Right ventricle myocardium superior (tissue), 1 donor: ENCODE data around the gene ESPN. TPM values are rescaled to one million over a fixed set of nuclear protein-coding genes. Genes with fewer than 3 reads are reported as not detected.
"Not testable (repeated sequence)": the region's sequence is repeated elsewhere in the genome, so short reads cannot be mapped to it uniquely, and the experiment has no call there.

Experiments
- ATAC-seq: fragments of 200-7000 bp; cut with Tn5 transposase; one replicate; pipeline ENCODE4 v1.9.1; 2020; ENCODE audit warnings: mild to moderate bottlenecking; ENCODE audit not compliant: poor library complexity
- DNase-seq: peaks from one replicate; pipeline ENCODE4 v3.0.0-alpha.2; 2020
- intact Hi-C: fragments of 100-400 bp; cut with DNase I; formaldehyde crosslinking; loops from one replicate; pipeline ENCODE4 v1.11.2; 2022
- total RNA-seq: library from RNA; stranded (reverse); fragmentation: NEBNext Ultra II Directional; extraction: Animal tissue kit (Norgen Biotek cat#: 25700); gene quantifications from one replicate; pipeline ENCODE4 v1.2.1, GENCODE V29; 2021
- donor health status: DM: no; HTN: yes; CAD: no; lungs with severe emphysema.

The ESPN gene
- total RNA-seq, 1 donor from 2014 or later, result 0.56 TPM

DNA sequence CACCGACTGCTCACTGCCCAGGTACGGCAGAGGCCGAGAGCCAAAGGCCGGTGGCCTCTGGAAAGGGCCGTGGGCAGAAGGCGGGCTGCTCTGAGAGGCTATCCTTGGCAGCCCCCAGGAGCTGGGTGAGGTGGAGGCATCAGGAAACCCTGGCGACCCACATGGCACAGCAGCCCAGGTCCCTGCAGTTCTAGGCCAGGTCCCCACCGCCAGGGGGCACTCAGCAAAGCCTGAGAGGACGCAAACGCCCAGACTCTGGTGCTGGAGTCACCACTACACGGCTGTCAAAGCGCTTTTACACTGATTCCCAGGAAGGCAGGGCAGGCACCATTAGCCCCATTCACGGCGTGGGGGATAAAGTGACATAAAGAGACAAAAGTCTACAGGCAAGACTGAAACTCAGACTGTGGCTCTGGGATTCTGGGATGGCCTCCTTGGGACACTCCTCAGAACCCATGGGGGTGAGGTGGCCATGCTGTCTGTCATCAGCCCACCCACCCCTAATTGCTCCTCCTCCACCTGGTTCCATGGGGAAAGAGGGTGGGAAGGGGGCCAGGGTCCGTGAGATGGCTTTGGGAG is 61.9 kb downstream of the ESPN start:
- ATAC-seq, result peak; percentile 74
- intact Hi-C loops, result loop anchor here (5.0 kb wide), 2 partner anchors 36 to 161 kb away; no protein-coding TSS in a partner anchor
- DNase-seq, result peak; percentile 92

DNA sequence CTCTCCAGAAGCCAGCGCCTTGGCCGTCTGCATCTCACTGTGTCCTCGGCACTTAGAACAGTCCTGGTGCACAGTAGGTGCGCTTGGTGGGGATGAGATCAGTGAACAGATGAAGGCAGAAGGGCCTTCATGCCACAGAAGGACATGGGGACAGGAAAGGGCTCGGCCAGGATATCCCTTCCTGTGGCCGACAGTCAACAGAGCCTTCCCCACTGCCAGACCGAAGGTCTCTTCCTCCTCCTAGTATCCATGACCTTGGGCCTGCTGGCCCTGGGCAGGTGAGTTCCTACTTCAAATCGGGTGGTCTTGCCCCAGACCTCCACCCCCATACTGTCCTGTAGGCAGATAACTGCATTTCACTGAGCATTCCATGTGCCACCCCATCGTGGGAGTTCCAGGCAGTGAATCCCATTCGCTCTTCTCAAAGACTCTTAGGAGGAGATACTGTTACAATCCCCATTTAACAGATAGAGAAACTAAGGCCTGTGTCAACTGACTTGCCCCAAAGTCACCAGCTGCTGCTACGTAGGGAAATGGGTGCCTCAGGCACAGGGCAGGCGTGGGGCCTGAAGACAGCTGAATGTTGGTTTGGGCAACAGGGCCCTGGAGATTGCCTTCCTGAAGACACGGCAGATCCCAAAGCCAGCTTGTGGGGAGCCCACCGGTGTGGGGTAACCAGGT is 63.4 kb downstream of the ESPN start:
- intact Hi-C loops, result loop anchor here (5.0 kb wide), 2 partner anchors 34 to 159 kb away; no protein-coding TSS in a partner anchor
- no peak for DNase-seq
- no peak for ATAC-seq

DNA sequence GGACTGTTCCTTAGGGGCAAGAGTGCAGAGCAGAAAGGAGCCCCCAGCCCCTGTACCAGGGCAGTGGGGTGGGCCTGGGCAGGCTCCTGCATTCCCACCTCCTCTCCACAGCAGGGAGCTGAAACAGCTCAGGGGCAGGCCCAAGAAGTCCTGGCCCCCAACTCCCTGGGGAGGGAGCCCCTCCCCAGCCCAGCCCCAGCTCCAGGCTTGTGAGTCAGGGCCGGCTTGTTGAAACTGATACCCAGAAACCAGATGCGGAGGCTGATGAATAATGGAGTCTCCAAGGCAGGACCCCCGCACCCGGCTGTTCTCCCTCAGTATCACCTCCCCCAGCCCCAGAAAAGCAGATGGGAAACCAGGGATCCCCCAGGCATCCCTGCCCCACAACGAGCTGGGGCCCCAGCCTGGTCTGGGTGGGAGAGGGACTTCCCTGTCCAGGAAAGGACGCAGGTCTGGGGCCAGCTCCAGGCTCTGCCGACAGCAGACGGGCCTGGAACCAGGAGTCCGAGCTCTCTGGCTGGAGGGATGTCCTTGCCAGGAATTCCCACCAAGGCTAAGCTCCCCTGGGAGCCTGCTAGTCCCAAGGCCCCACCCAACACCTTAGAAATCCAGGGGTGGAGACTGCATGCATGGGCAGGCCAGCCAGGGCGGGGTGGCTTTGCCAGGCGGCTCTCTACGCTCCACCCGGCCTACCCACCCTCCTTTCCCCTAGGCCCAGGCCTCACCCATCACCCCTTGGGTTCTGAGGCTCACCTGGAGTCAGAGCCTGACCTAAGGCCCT is 64.2 kb downstream of the ESPN start:
- intact Hi-C loops, result loop anchor here (5.0 kb wide), 2 partner anchors 34 to 159 kb away; no protein-coding TSS in a partner anchor
- DNase-seq (no peak), ATAC-seq (no peak)

DNA sequence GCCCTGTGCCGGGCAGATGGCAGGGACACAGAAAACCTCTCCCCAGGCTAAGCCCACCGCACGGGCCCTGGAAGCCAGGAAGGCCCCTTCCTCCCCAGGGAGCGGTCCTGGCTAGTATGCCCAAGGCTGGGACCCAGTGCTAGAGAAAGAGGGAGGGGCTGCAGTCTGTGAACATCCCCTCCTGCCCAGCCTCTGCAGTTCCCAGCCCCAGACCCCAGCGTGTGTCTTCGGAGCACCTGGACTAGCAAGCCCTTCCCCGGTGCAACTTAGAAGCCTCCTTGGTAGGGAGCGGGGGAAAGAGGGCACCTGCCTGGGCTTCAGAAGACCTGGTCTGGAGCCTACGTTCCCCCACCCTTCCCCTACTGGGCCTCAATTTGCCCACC is 64.8 kb downstream of the ESPN start:
- ATAC-seq, result no peak
- DNase-seq, result no peak
- intact Hi-C loops, result loop anchor here (5.0 kb wide), 2 partner anchors 33 to 158 kb away; no protein-coding TSS in a partner anchor

DNA sequence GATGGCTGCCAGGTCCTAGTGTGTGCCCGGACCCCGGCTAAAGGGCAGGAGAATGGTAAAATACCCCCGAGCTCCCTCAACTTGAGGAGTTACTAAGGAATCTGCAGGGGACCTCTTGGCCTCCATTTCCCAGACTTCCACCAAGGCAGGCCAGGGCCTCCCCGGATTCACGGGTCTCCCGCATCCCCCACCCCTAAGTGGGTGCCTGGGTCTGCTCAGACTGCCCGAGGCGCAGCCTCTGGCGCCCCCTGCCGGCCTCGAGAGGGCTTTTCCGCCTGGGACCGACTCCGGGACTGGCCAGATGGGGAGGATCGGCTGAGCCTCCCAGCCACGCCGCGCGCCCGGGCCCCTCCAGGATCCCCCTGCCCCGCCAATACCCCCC is 65.2 kb downstream of the ESPN start:
- intact Hi-C loops, result loop anchor here (5.0 kb wide), 2 partner anchors 33 to 158 kb away; no protein-coding TSS in a partner anchor
- ATAC-seq (peak; percentile 70), DNase-seq (peak; percentile 80)

DNA sequence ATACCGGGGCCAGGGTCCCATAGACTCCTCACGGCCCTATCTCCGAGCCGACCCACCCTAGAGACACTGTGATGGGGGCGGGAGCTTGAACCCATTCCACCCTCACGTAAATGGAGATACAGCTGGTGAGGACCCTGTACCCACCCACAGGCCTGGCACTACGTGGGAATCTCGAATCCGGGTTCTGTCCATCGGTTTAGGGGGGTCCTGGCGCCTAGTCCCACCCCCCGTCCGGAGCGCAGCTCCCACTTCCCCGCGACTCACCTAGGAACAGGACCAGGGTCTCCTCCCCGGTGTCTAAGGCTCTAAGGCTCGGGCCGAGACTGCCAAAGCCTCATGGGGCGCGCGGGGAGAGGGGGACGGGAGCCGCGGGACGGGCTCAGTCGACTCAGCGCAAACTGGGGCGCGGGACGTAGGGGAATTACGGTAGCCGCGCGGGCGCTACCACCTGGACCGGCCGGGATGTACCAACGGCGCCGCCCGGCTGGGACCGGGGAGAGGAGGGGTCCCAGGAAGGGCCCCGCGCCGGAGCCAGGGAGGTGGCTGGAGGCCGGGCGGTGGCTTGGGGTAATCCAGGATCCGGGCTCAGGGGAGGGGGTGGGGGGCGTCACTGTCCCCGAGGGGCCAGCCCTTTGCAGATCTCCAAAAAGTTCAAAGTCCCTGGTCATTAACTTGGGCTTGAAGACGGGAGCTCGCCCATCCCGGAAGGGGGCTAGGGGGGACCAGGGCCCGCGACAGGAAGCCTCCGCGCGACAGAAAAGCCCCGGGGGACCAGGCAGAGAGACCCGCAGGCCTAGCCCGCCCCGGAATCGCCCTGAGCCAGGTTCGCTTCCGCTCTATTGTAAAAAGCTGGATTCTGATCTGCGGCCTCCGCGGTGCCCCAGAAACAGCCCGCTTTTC is 65.9 kb downstream of the ESPN start:
- ATAC-seq, result peak; percentile 79
- DNase-seq, result peak; percentile 75
- intact Hi-C loops, result no loop called here

DNA sequence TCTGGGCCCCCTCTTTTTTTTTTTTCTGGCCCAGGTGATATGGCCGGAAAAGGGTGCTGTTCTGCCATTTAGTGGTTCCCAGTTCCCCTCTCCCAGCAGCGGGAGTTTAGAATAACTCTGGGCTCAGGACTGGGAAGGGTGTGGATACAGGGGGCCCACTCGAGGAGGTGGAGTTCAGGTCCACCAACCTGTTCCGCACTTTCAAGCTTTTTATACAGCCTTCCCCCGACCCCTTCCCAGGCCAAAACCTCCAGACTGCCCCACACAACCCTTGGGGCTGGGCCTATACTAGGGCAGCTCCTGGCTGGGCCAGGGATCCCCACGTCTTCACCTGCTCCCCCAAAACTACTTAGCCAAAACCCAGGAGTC is 66.5 kb downstream of the ESPN start:
- DNase-seq (no peak), ATAC-seq (no peak)
- intact Hi-C loops, result no loop called here

DNA sequence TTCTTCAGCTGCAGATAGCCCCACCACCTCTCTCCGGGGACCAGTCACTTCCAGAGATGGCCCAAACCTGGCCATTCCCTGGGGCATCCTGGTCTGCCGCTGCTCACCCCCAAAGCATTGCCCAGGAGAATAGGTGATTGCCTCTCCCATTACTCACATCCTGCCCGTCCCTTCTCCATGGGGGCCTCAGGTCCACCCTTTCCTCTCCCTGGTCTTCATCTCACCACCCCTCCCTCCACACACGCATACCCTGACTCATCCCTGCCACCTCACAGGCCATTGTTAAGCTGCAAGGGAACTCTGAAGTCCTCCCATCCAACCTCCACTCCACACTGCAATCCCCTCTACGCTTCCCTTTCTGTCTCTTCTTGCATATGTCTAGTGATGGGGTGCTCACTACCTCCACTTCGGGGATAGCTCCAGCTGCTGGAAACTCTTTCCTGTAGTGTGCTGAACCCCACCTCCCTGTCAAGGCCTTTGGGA is 66.9 kb downstream of the ESPN start, which contains the start of gene PLEKHG5:
Gene PLEKHG5 (minus strand): TSS at position 188 of the 483 bp plus-strand sequence. CDS start 14,096 bp downstream, outside the sequence.
- intact Hi-C loops, result no loop called here
- DNase-seq (no peak), ATAC-seq (no peak)

DNA sequence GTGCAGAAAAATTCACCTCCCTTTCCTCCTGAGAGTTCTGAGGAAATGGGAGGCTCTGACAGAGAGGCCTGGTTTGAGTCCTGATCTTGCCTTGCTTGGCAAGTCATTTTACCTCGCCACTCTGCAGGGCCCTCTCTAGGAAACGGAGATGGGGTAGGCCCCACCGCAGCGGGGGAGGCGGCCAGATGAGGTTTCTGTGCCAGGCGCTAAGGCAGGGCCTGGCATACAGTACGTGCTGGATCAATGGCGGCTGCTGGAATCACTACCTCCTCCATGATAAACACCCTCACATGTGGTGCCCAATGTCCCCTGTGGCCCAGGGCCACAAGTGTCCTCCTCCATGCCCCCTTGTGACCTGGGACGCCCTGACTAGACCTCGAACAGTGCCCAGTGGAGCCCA is 67.4 kb downstream of the ESPN start:
- ATAC-seq (no peak), DNase-seq (no peak)
- intact Hi-C loops, result no loop called here

DNA sequence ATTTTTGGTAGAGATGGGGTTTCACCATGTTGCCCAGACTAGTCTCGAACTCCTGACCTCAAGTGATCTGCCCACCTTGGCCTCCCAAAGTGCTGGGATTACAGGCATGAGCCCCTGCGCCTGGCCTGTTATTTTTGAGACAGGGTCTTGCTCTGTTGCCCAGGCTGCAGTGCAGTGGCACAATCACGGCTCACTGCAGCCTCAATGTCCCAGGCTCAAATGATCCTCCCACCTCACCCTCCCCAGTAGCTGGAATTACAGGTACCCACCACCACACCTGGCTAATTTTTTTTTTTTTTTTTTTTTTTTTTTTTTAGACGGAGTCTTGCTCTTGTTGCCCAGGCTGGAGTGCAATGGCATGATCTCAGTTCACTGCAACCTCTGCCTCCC is 69.3 kb downstream of the ESPN start:
- intact Hi-C loops, DNase-seq, ATAC-seq: not testable (repeated sequence)

DNA sequence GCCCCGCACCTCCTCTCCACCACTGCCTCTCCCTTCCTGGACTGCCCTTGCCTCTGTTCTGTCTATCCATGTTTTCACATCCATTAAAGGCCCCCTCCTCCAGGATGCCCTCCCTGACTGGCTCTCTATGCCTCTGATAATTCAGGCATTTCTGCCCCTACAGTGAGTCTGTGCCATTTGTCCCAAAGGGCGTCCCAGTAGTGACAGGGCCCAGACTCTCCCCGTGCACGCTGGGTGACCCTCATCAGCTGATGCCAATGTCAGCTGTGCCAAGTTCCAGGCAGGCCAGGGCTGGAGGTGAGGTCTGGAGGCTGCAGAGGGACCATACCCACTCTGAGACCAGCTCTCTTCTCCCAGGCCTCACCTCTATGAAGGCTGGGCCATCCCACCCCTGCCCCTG is 70.1 kb downstream of the ESPN start:
- intact Hi-C loops, result no loop called here
- ATAC-seq (peak; percentile 39), DNase-seq (no peak)

DNA sequence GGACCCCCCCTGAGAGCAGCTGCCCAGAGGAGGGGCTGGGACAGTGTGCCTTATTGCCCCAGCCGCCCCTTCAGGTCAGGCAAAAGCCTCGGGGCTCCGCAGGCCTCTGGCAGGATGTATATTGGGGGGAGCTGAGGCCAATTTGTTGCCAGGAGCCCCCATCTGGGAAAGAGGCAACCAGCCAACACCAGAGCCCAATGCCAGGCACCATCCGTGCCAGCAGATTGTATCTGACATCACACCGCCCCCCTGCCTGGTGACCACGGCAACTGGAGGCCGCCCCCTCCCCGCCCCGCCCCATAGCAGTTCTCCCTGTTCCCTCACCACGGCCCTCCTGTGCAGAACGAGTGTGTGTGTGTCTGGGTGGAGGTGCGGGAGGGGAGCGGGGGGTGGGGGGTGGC is 70.5 kb downstream of the ESPN start:
- DNase-seq (no peak), ATAC-seq (no peak)
- intact Hi-C loops, result no loop called here

DNA sequence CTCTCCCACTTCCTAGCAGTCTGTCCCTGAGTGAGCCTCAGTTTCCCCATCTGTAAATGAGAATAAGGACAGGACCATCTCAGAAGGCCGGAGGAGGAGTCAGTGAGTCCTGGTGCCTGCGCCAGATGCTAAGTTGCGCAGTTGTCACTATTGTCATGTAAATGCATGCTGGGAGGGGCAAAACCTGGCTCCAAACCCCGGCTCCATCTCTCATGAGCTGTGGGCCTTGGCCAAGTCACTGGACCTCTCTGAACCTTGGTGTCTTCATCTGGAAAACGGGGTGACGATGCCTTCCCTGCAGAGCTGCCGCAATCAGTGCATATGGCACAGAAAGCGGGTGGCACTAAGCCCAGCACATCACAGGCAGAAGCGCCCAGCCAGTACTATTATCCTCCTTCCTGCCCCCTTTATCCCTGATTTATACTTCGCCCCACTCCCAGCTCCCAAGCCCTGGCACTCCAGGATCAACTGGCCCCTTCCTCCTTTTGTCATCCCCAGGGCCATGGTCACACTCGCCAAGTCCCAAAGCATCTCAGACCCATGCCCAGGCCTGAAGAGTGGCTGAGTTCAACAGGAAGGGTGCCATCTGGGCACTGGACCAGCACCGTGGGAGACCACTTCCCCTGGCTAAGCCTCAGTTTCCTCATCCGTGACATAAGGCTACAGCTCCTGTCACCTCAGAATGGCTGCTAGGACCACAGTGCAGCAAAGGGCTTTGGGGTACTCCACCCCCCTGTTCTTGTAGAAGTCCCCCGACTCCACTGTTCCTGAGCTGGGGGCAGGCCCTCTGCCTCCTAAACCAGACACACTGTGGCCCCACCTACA is 71.2 kb downstream of the ESPN start:
- DNase-seq, result no peak
- no peak for ATAC-seq
- intact Hi-C loops, result no loop called here

DNA sequence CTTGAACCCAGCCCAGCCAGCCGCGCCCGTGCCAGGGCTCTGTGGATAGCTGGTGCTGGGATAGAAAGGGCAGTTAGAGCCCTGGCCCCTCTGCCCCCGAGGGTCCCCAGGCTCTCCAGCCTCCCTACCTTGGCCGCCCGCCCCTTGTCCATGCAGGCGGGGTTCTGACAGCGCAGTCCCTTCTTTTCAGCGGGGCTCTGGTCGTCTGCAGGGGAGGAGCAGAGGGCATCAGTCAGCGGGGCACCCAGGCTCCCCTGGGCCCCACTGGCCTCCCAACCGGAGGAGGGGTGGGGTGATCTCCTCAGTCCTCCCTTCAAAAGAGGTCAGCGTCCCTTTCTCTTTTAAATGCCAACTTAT is 71.8 kb downstream of the ESPN start:
- ATAC-seq (peak; percentile 13), DNase-seq (no peak)
- intact Hi-C loops, result no loop called here

DNA sequence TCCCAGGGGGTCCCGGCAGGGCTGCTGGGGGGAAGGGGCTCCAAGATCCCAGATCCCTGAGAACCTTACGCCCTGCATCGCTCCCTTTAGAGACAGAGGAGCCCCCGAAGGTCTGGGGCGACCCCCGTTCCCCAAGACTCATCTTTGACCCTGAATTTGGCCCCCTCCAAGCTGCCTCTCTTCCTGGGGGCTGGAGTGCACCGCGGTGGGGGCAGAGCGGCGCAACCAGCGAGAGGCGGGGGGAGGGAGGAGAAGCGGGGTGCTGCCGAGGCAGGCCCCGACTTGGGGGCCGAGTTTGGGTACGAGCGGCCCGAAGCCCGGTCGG is 72.3 kb downstream of the ESPN start:
- ATAC-seq (no peak), DNase-seq (no peak)
- intact Hi-C loops, result no loop called here

DNA sequence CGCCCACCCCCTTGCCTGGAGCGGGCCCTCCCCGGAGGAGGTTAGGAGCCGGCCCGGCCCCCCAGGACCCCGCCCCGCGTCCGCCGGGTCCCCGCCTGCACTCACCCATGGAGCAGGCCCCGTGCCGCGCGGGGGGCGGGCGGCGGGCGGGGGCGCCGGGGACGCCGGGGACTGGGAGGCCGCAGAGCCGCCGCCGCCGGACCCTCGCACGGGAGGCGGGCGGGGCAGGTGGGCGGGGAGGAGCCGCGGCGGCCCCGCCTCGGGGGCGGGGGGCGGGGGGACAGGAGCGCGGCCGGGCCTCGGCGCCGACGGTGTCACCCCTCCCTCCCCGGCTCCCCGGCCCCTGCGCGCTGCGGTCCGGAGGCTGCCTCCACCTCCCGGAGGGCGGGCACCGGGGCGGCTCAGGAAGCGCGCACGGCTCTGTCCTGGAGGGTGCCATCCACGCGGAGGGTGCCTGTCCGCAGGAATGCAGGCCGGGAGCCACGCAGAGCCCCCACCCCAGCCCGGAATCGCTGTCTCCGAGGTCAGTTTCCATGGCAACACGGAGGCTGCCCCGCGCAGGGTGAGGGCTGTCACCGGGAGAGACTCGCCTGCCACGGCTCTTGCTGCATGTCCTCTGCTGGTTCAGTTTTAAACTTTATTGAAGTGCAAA is 72.8 kb downstream of the ESPN start:
- DNase-seq (peak; percentile 74), ATAC-seq (peak; percentile 61)
- intact Hi-C loops, result no loop called here

DNA sequence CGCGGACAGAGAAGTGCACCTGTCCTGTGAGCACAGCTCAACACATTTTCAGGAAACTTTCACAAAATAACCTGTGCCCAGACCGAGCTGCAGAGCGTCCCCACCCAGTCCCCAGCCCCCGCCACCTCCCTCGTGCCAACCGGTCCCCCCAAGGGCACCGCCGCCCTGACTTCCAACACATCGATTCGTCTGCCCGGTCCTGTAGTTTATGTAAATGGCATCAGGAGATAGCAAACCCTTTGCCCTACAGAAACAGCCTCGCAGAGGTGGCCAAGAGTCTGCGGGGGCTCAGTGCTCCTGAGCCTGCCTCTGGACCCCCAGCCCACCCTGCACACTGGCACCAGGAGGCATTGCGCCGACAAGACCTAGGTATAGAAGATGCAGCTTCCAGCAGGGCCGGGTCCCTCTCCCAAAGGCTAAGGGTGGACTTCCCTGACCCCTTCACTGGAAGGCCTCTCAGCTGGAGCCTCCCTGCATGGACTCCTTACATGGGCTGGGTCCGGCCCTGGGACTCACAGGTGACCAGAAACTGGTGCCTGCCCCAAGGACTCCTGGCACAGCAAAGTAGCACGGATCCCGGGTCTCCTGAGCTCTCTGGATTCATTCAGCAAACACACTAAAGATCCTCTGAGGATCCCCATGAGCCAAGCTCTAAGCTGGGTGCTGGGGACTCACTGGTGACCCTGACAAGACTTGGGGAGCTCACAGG is 73.4 kb downstream of the ESPN start:
- intact Hi-C loops, result no loop called here
- ATAC-seq, result no peak
- no peak for DNase-seq
